Gastrocnemius medialis (tissue), 4 donors: Measurements from ENCODE around the gene MAP2K5. TPM values are rescaled to one million over a fixed set of nuclear protein-coding genes. Genes with fewer than 3 reads are reported as not detected.
A peak's percentile ranks its signal among the peaks of the same experiment; 100 is the strongest.

Source experiments
- ATAC-seq, 2 donors: fragments of 150-250 bp; one replicate each; pipeline ENCODE4 v1.9.1; 2016
- DNase-seq, 2 donors: peaks; one replicate each; pipeline ENCODE4 v3.0.0-alpha.2; 2019
- H3K27ac ChIP-seq, 4 donors: fragments of 200-600 bp; sonication (generic); 1 replicate in 1 of 4; 2 replicates in 3 of 4; pipeline ENCODE4 v1.5.1; 2016 to 2018; ENCODE audit warnings: mild to moderate bottlenecking in 2 of 4, moderate library complexity in 1 of 4
- H3K27me3 ChIP-seq, 3 donors: fragments of 200-600 bp; sonication (generic) in 2 of 3; 1 replicate in 1 of 3; 2 replicates in 2 of 3; pipeline versions ENCODE4 v1.5.1 to v1.6.0; 2016 to 2019; ENCODE audit warnings: mild to moderate bottlenecking in 1 of 3, moderate library complexity in 1 of 3
- H3K36me3 ChIP-seq, 2 donors: fragments of 200-600 bp; sonication (generic) in 1 of 2; one replicate each; pipeline ENCODE4 v1.5.1; 2017 to 2018
- H3K4me1 ChIP-seq, 2 donors: fragments of 200-600 bp; sonication (generic) in 1 of 2; one replicate each; pipeline ENCODE4 v1.5.1; 2016 to 2017; ENCODE audit warnings: mild to moderate bottlenecking in 2 of 2
- H3K4me3 ChIP-seq, 4 donors: fragments of 200-600 bp; sonication (generic) in 3 of 4; 1 replicate in 1 of 4; 2 replicates in 3 of 4; pipeline ENCODE4 v1.5.1; 2016 to 2019; ENCODE audit warnings: mild to moderate bottlenecking in 2 of 4
- H3K9me3 ChIP-seq, 3 donors: fragments of 200-600 bp; sonication (generic) in 2 of 3; 1 replicate in 1 of 3; 2 replicates in 2 of 3; pipeline ENCODE4 v1.5.1; 2016 to 2019
- CTCF ChIP-seq, 5 experiments: fragments of 450-650 bp in 3 of 5; fragments of 200-600 bp in 2 of 5; sonication (generic) in 2 of 5; IDR thresholded peaks in 4 of 5; conservative IDR thresholded peaks in 1 of 5; 1 replicate in 4 of 5; 2 replicates in 1 of 5; pipeline ENCODE4 v1.5.1; 2016 to 2019; ENCODE audit warnings: antibody characterized with exemption in 5 of 5, mild to moderate bottlenecking in 3 of 5, moderate library complexity in 3 of 5
- POLR2A ChIP-seq, 2 donors: fragments of 450-650 bp; IDR thresholded peaks; one replicate each; pipeline ENCODE4 v1.6.1; 2017; ENCODE audit warnings: antibody characterized with exemption in 2 of 2, mild to moderate bottlenecking in 2 of 2, moderate library complexity in 2 of 2
- in situ Hi-C, 4 donors: fragments of 200-750 bp; cut with MboI; loops; one replicate each; pipeline versions ENCODE4 v1.15.0 to v1.8.0; 2017; ENCODE audit warnings: low sequenced_read_pairs in 4 of 4
- intact Hi-C: fragments of 100-400 bp; cut with DNase I; formaldehyde crosslinking; loops from one replicate; pipeline ENCODE4 v1.15.1; 2023; ENCODE audit warnings: low total_unique reads
- total RNA-seq, 4 donors: library from RNA; depleted of rRNA; stranded (reverse); fragments of >200 nt; gene quantifications; one replicate each; pipeline versions ENCODE4 v1.1.0 to v1.2.3, GENCODE V29; 2016

MAP2K5 gene
- total RNA-seq, 4 donors from 2014 or later = 5.9 to 6.8 (median 6.4) TPM

DNA sequence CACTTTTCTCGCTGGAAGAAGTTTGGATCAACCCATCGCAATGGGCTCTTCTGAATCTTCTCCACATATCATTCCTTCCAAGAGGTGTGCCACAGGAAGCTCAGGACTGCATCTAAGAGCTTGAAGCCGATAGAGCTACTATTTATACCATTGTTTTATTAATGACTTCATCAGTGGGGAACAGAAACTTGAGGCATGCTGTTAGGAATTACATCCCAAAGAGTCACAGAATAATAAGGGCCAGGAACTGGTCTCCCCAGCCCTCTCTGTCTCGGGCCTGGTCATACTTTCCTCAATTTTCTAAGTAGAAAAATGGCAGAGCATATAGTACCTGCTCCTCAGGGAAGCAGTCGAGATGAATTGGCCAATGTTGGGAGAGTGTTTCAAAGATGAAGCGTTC lies 38.4 kb upstream of the MAP2K5 start:
- Histone ChIP-seq H3K4me3 (no peak overlapping the region), H3K9me3 (no peaks in the 10 kb centered on the region), H3K27ac (no peak overlapping the region), H3K36me3 (peaks cover 0 to 1% of the 10 kb centered on the region in 2 donors), H3K4me1 (peaks cover 0 to 5% of the 10 kb centered on the region in 2 donors), H3K27me3 (no peaks in the 10 kb centered on the region)
- in situ Hi-C loops = no loop called here
- no peak for DNase-seq
- no peak for TF ChIP-seq POLR2A (IDR thresholded peaks at IDR 0.05)
- no peak for TF ChIP-seq CTCF (IDR thresholded peaks at IDR 0.05 in 4 of 5, conservative IDR thresholded peaks at IDR 0.05 in 1 of 5)
- no peak for ATAC-seq
- intact Hi-C loops = no loop called here

- ATAC-seq = peak in 1 of 2 donors; percentile 60
- peaks cover 0 to 5% of the 10 kb centered on the region in 2 donors for H3K4me1 ChIP-seq
- no peak overlapping the region for H3K27ac ChIP-seq
- DNase-seq = no peak
- no peaks in the 10 kb centered on the region for H3K27me3 ChIP-seq
- no peaks in the 10 kb centered on the region for H3K9me3 ChIP-seq
- in situ Hi-C loops (no loop called here), intact Hi-C loops (no loop called here)
- no peak for TF ChIP-seq CTCF (IDR thresholded peaks at IDR 0.05 in 4 of 5, conservative IDR thresholded peaks at IDR 0.05 in 1 of 5)
- TF ChIP-seq POLR2A (IDR thresholded peaks at IDR 0.05) = no peak
- no peak overlapping the region for H3K4me3 ChIP-seq
- H3K36me3 ChIP-seq = peaks cover 0 to 7% of the 10 kb centered on the region in 2 donors
These were observed 37.7 kb upstream of the MAP2K5 start for GRCh38 chr15:67504796-67505195.

- Histone ChIP-seq H3K4me1 (peaks cover 0 to 5% of the 10 kb centered on the region in 2 donors), H3K9me3 (no peaks in the 10 kb centered on the region), H3K36me3 (peaks cover 0 to 12% of the 10 kb centered on the region in 2 donors), H3K4me3 (no peak overlapping the region), H3K27ac (no peak overlapping the region), H3K27me3 (no peaks in the 10 kb centered on the region)
- TF ChIP-seq CTCF (IDR thresholded peaks at IDR 0.05 in 4 of 5, conservative IDR thresholded peaks at IDR 0.05 in 1 of 5) (no peak), POLR2A (IDR thresholded peaks at IDR 0.05) (no peak)
- intact Hi-C loops (no loop called here), in situ Hi-C loops (no loop called here)
- DNase-seq = no peak
- no peak for ATAC-seq
These were observed 36.6 kb upstream of the MAP2K5 start for GRCh38 chr15:67505675-67506572.

DNA sequence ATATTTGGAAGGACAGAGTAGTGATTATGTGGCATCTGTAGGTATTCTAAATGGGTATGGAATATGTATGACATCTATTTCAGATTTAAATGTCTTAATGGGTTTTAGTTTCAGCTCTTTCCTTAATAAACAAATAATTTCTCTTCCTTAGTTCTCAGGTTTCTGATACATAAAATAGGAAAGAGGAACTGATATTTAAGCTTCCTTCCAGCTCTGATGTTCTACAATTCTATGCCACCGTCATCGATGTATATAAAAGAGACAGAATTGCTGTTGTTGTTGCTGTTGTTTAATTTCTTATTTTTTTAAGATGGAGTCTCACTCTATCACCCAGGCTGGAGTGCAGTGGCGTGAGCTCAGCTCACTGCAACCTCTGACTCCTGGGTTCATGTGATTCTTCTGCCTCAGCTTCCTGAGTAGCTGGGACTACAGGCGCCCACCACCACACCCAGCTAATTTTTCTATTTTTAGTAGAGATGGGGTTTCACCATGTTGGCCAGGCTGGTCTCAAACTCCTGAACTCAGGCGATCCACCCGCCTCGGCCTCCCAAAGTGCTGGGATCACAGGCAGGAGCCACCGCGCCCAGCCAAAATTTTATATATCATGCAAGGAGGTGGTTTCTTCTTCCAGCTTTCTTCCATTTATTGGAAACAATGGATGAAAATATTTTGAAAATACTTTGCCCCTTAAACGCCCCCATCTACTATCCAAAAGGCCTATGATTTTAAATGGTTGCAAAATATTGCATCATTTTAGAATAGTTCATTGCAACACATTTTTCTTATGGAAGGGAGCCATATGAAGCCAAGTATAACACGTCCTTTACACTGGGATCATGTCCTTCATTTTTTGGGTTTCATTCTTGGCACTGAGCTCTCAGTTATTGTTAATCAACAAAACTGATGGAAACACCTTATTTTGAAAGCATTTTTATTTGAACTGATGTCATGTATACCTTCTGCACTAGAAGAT lies 35.4 kb upstream of the MAP2K5 start:
- Histone ChIP-seq H3K36me3 (peaks cover 0 to 18% of the 10 kb centered on the region in 2 donors), H3K27ac (peak overlapping the region in 2 of 4 donors; percentile 33 to 39), H3K27me3 (no peaks in the 10 kb centered on the region), H3K9me3 (no peaks in the 10 kb centered on the region), H3K4me3 (no peak overlapping the region), H3K4me1 (peaks cover 0 to 5% of the 10 kb centered on the region in 2 donors)
- intact Hi-C loops = no loop called here
- no peak for TF ChIP-seq CTCF (IDR thresholded peaks at IDR 0.05 in 4 of 5, conservative IDR thresholded peaks at IDR 0.05 in 1 of 5)
- no peak for TF ChIP-seq POLR2A (IDR thresholded peaks at IDR 0.05)
- DNase-seq (no peak), ATAC-seq (peak; percentile 54 to 55)
- in situ Hi-C loops = no loop called here
